Measurements from ENCODE around the gene FOXF1. TPM values are rescaled to one million over a fixed set of nuclear protein-coding genes. Genes with fewer than 3 reads are reported as not detected.

The FOXF1 gene
- polyA plus RNA-seq, 1 donor (not counting 4 experiments of a cell fraction or from before 2014, with no cell fraction given) = not detected

DNA sequence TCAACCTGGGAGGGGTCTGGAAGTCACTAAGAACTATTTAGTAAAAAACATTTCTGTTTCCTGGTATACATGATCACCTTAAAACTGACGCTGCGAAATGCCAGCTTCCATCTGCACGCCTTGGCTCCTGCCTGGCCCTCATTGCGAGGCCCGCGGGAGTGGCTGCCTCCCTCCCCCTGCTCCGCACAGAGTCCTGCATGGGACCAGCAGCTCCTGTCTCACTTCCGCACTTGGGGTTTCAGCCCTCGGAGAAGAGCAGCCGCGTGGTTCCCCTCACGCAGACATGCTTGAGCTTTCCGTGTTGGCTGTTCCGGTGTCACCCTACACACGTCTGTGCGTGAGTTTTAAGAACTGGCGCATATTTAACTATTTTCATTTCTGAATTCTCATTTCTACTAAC lies 26.3 kb downstream of the FOXF1 start:
- Histone ChIP-seq H2AFZ (ENCODE audit: control insufficient read depth, low read length) (no peak overlapping the region), H3K27ac (ENCODE audit: control insufficient read depth, insufficient read depth, low read length) (no peak overlapping the region), H3K36me3 (ENCODE audit: control insufficient read depth in 2 of 2, extremely low read depth in 1 of 2, insufficient read depth in 2 of 2, low read length in 2 of 2) (peaks cover 22% of the 10 kb centered on the region in 2 experiments), H3K4me3 (ENCODE audit: control insufficient read depth in 2 of 3, extremely low read depth in 1 of 3, insufficient read depth in 2 of 3, low read depth in 1 of 3, low read length in 3 of 3) (no peak overlapping the region), H3K4me1 (ENCODE audit: control insufficient read depth, extremely low read depth, insufficient read depth, low read length) (no peaks in the 10 kb centered on the region), H3K79me2 (ENCODE audit: control insufficient read depth, insufficient read depth, low read length) (no peaks in the 10 kb centered on the region), H3K9me1 (ENCODE audit: control insufficient read depth, extremely low read depth, insufficient read depth, low read length) (no peaks in the 10 kb centered on the region), H3K27me3 (ENCODE audit: control insufficient read depth, extremely low read depth, insufficient read depth, low read length) (no peaks in the 10 kb centered on the region), H3K9me3 (ENCODE audit: control insufficient read depth, low read depth, low read length) (no peaks in the 10 kb centered on the region), H4K20me1 (ENCODE audit: control insufficient read depth, extremely low read depth, insufficient read depth, low read length) (no peaks in the 10 kb centered on the region), H3K4me2 (ENCODE audit: control insufficient read depth, extremely low read depth, insufficient read depth, low read depth, low read length) (no peak overlapping the region), H3K9ac (ENCODE audit: control insufficient read depth, extremely low read depth, insufficient read depth, low read length) (no peak overlapping the region)
- dilution Hi-C loops (cut with MboI; ENCODE audit: extremely low pct_ligation_motif_present, low sequenced_read_pairs) = no loop called here
- TF ChIP-seq, protein P1, sequence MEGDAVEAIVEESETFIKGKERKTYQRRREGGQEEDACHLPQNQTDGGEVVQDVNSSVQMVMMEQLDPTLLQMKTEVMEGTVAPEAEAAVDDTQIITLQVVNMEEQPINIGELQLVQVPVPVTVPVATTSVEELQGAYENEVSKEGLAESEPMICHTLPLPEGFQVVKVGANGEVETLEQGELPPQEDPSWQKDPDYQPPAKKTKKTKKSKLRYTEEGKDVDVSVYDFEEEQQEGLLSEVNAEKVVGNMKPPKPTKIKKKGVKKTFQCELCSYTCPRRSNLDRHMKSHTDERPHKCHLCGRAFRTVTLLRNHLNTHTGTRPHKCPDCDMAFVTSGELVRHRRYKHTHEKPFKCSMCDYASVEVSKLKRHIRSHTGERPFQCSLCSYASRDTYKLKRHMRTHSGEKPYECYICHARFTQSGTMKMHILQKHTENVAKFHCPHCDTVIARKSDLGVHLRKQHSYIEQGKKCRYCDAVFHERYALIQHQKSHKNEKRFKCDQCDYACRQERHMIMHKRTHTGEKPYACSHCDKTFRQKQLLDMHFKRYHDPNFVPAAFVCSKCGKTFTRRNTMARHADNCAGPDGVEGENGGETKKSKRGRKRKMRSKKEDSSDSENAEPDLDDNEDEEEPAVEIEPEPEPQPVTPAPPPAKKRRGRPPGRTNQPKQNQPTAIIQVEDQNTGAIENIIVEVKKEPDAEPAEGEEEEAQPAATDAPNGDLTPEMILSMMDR (optimal IDR thresholded peaks at IDR 0.05 in 1 of 3, IDR thresholded peaks at IDR 0.05 in 1 of 3, conservative IDR thresholded peaks at IDR 0.05 in 1 of 3; ENCODE audit: extremely low read depth in 1 of 3, insufficient read depth in 2 of 3, low read length in 3 of 3) = no peak
- no peak for TF ChIP-seq EZH2 (IDR thresholded peaks at IDR 0.05; ENCODE audit: low read length)
- FAIRE-seq (no peak), DNase-seq (ENCODE audit: low read depth, low spot score) (no peak)

DNA sequence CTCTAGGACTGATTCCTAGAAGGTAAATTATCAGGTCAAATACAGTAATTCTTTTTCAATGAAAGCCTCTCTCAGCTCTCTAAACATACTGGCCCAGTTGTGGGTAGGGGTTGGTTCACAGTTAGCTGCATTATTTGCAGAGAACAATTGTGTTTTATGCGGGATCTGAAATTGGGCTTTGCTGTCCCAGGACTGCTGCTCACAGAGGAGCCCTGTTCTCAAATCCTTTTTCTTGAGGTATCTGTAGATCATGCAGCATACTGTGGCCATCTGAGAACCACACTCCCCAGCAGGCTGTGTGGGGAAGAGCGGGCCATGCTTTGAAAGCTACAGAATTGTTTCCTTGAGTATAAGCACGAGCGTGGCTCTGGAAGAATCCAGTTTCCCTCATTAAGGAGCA lies 27.2 kb downstream of the FOXF1 start:
- Histone ChIP-seq H3K4me2 (ENCODE audit: control insufficient read depth, extremely low read depth, insufficient read depth, low read depth, low read length) (no peak overlapping the region), H3K79me2 (ENCODE audit: control insufficient read depth, insufficient read depth, low read length) (no peaks in the 10 kb centered on the region), H3K9me1 (ENCODE audit: control insufficient read depth, extremely low read depth, insufficient read depth, low read length) (no peaks in the 10 kb centered on the region), H3K9me3 (ENCODE audit: control insufficient read depth, low read depth, low read length) (no peaks in the 10 kb centered on the region), H3K27me3 (ENCODE audit: control insufficient read depth, extremely low read depth, insufficient read depth, low read length) (no peaks in the 10 kb centered on the region), H2AFZ (ENCODE audit: control insufficient read depth, low read length) (no peak overlapping the region), H3K4me3 (ENCODE audit: control insufficient read depth in 2 of 3, extremely low read depth in 1 of 3, insufficient read depth in 2 of 3, low read depth in 1 of 3, low read length in 3 of 3) (no peak overlapping the region), H3K36me3 (ENCODE audit: control insufficient read depth in 2 of 2, extremely low read depth in 1 of 2, insufficient read depth in 2 of 2, low read length in 2 of 2) (peaks cover 25 to 31% of the 10 kb centered on the region in 2 experiments), H4K20me1 (ENCODE audit: control insufficient read depth, extremely low read depth, insufficient read depth, low read length) (no peaks in the 10 kb centered on the region), H3K9ac (ENCODE audit: control insufficient read depth, extremely low read depth, insufficient read depth, low read length) (no peak overlapping the region), H3K27ac (ENCODE audit: control insufficient read depth, insufficient read depth, low read length) (no peak overlapping the region), H3K4me1 (ENCODE audit: control insufficient read depth, extremely low read depth, insufficient read depth, low read length) (no peaks in the 10 kb centered on the region)
- dilution Hi-C loops (cut with MboI; ENCODE audit: extremely low pct_ligation_motif_present, low sequenced_read_pairs) = no loop called here
- FAIRE-seq = no peak
- DNase-seq (ENCODE audit: low read depth, low spot score) = no peak
- TF ChIP-seq, protein P1 (optimal IDR thresholded peaks at IDR 0.05 in 1 of 3, IDR thresholded peaks at IDR 0.05 in 1 of 3, conservative IDR thresholded peaks at IDR 0.05 in 1 of 3; ENCODE audit: extremely low read depth in 1 of 3, insufficient read depth in 2 of 3, low read length in 3 of 3) = no peak
- no peak for TF ChIP-seq EZH2 (IDR thresholded peaks at IDR 0.05; ENCODE audit: low read length)

Data from keratinocyte (primary cell).